Stimulated activated naive CD8-positive, alpha-beta T cell treated with anti-CD3 and anti-CD28 coated beads, Interleukin-15, amount 100 ng/mL, for 72 hours (primary cell): ENCODE data around the gene LSMEM2.

Experiments used
- ATAC-seq: fragments of 150-1000 bp; cut with Tn5 transposase; 2 replicates; pipeline ENCODE4 v1.10.0; 2021; ENCODE audit warnings: mild to moderate bottlenecking, moderate library complexity
- DNase-seq, 2 donors: peaks; one replicate each; pipeline ENCODE4 v3.0.0; 2021 to 2022
- H3K27ac Mint-ChIP-seq, 2 donors: one replicate each; pipeline ENCODE4 v1.8.0; 2022; ENCODE audit warnings: mild to moderate bottlenecking in 2 of 2, mixed read lengths in 2 of 2, moderate library complexity in 2 of 2
- H3K27me3 Mint-ChIP-seq: one replicate; pipeline ENCODE4 v1.8.0; 2022; ENCODE audit warnings: mixed read lengths
- H3K4me1 Mint-ChIP-seq: one replicate; pipeline ENCODE4 v1.8.0; 2022; ENCODE audit warnings: mild to moderate bottlenecking, mixed read lengths
- H3K4me3 Mint-ChIP-seq, 2 donors: one replicate each; pipeline ENCODE4 v1.8.0; 2022; ENCODE audit warnings: mild to moderate bottlenecking in 2 of 2, mixed read lengths in 2 of 2, moderate library complexity in 1 of 2
- H3K9me3 Mint-ChIP-seq, 2 donors: one replicate each; pipeline ENCODE4 v1.8.0; 2022; ENCODE audit warnings: mixed read lengths in 2 of 2

Gene LSMEM2

DNA sequence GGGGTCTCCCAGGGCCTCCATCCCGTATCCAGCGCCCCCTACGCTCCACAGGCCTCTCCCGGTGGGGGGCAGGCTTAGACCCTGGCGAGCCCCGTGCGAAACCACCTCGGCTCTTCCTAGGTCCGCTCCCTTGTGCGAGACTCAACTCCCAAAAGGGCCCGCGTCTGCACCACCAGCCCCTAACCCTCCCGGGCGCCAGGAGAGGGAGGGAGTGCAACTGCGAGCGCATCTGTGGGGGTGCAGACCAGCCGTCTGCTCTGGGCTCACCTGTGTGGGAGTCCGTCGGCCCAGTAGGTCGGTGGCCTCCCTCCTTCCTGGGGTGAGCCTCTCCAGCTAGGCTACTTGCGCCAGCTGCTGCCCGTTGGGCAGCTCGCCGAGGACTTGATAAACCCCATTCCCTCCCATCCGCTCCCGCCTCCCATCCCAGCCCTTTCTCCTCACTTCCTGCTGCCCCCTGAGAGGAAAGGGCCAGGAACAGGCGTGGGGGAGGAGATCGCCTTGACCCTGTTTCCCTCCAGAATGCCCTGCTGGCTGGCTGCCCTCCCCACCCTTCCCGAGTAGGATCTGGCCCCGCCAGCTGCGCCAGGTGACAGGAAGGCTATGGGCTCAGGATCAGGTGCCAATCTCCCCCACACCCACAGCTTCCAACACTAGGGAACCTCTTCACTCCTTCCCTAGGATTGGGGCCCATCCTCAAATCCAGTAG is 43.7 kb downstream of the LSMEM2 start, which contains the start of gene HYAL2:
Gene HYAL2 (minus strand): TSS at position 360 of the 706 bp plus-strand sequence. CDS start 2,256 bp downstream, outside the sequence.
- Mint-ChIP-seq H3K27ac (peak within 1 kb of the TSS; percentile 99 to 100), H3K4me3 (peak within 1 kb of the TSS; percentile 83 to 85), H3K4me1 (peaks cover 78% of the 10 kb centered on the region), H3K27me3 (no peaks in the 10 kb centered on the region), H3K9me3 (no peaks in the 10 kb centered on the region)
- ATAC-seq = no peak
- DNase-seq = no peak

DNA sequence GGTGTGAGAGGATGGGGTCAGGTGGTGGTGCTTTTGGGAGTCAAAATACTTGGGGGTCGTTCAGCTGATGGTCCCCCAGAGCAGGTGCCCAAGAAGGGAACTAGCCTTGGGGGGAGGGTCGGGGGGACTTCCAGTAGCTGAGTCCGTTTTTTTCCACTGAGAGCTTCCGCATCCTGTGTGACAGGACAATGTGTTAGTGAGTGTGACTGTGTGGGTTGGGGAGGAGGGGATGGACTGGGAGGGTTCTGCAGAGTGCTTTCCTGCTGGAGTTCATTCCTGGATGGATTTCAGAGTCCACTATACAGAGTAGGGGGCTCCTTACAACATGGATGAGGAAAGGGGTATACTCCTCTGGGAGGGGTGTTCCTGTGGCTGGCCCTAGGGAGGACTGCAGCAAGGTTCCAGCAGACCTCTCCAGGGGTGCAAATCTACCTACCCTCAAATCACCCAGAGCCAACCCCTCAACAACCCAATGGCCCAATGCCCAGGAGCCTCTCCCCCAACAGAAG is 44.3 kb downstream of the LSMEM2 start:
- Mint-ChIP-seq H3K9me3 (no peaks in the 10 kb centered on the region), H3K27ac (peak overlapping the region in 1 of 2 donors; percentile 52), H3K4me1 (peaks cover 75% of the 10 kb centered on the region), H3K4me3 (no peak overlapping the region), H3K27me3 (no peaks in the 10 kb centered on the region)
- ATAC-seq (no peak), DNase-seq (no peak)

DNA sequence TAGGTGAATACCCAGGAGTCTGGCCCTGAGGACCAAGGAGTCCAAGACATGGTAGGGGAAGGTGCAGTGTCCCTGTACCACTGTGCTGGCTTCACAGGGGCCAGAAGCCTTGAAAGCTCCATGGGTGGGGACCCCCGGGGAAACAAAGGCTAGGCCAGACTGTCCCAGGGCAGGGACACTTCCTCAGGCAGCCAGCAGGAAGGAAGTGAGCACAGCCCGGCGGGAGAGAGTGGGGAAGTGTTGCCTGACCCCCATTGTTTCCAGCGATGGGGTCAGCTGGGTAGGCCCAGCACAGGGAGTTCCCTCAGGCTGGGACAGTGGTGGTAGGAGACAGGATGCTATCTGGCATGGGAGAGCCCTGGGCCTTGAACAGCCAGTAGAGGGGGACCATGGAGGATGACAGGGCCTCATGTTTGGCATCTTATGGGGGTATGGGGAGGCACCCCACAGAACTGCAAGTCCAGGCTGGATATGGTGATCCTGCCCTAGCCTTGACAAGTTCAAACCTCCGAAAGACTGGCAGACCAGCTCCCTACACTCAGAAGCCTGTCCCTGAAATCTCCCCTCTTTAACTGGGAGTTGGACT is 44.8 kb downstream of the LSMEM2 start:
- no peak overlapping the region for H3K4me3 Mint-ChIP-seq
- H3K9me3 Mint-ChIP-seq = no peaks in the 10 kb centered on the region
- ATAC-seq (no peak), DNase-seq (no peak)
- H3K27me3 Mint-ChIP-seq = no peaks in the 10 kb centered on the region
- H3K4me1 Mint-ChIP-seq = peaks cover 70% of the 10 kb centered on the region
- H3K27ac Mint-ChIP-seq = peak overlapping the region in 1 of 2 donors; percentile 52

DNA sequence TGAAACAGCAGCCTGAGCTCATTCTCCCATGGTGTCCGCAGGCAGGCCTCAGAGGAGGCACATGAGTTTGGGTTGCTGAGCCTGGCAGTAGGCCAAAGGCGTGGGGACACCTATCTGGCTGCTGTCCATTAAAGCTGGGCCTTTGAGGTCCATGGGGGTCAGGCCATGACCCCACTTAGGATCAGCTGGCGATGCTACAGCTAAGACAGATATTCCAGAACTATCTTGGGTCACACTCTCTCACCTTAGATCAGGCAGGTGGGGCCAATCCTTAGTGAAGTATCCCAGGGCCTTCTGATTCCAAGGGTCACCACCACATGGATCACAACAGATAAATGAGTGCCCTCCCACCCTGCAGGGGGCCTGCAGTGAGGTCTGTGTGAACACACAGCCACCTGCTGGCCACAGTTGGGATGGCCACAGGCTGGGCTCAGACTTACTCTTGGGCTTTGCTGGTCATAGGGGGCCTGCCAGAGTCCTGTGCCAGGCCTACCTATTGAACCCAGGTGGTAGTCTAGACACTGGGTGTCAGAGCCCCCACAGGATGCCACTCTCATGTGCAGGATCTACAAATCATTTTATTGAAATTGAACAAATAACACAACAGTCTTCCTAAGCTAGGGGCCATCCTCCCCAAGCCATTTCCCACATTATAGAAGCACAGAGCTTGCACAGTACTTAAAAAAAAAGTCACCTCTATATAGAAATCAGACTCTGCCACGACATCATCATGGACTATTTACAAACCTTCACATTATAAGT is 45.6 kb downstream of the LSMEM2 start:
- H3K27ac Mint-ChIP-seq = no peak overlapping the region
- H3K27me3 Mint-ChIP-seq = no peaks in the 10 kb centered on the region
- DNase-seq (peak; percentile 68 to 71), ATAC-seq (peak; percentile 48)
- H3K4me1 Mint-ChIP-seq = peaks cover 65% of the 10 kb centered on the region
- H3K4me3 Mint-ChIP-seq = no peak overlapping the region
- H3K9me3 Mint-ChIP-seq = no peaks in the 10 kb centered on the region

DNA sequence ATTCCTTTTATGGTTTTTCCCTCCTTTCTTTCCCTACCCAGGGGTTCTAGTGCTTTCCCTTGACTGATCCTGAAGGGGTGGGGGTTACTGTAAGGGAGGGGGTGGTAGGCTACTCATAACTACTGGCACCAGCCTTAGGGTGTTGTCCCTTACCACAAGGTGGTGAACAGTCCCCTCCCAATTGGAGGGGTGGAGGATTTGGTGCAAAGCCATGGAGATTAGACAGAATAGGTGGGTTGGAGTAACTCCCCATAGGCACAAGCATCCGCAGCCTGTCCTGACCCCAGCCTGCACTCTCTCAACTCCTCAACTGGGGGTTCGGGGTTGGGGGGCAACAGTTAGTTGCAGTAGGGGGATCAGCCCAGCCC is 46.2 kb downstream of the LSMEM2 start:
- DNase-seq (no peak), ATAC-seq (no peak)
- Mint-ChIP-seq H3K4me1 (peaks cover 65% of the 10 kb centered on the region), H3K4me3 (no peak overlapping the region), H3K9me3 (no peaks in the 10 kb centered on the region), H3K27me3 (no peaks in the 10 kb centered on the region), H3K27ac (peak overlapping the region in 1 of 2 donors; percentile 3)

DNA sequence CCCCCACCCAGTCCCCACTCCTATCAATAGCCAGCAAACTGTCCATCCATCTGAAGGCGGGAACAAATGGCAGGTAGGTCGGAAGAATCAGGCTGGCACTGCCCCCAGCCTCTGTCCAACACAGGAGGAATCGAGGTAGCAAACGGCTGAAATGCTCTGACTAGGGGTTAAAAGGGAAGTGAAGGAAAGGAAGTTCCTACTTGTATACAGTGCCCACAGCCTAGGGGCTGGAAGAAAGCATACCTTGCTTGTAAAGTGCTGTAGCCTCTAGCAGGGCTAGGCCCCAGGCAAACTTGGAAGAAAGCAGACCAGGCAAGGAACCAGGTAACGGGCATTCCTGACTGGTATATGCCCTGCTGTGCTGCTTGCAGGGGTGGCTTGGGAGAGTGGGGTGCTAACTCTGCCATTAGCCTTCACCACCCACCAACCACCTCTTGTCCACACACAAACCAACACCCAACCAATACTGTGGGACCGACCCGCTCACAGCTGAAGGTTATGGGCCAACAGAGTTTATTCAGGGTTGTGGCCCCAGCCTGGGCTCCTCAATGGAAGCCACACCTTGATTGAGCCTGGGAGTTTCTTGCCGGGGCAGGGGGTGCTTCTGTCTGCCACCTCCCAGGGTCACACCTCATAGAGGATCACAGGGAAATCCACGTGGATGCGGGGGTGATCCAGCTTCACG is 46.8 kb downstream of the LSMEM2 start:
- no peak overlapping the region for H3K4me3 Mint-ChIP-seq

DNA sequence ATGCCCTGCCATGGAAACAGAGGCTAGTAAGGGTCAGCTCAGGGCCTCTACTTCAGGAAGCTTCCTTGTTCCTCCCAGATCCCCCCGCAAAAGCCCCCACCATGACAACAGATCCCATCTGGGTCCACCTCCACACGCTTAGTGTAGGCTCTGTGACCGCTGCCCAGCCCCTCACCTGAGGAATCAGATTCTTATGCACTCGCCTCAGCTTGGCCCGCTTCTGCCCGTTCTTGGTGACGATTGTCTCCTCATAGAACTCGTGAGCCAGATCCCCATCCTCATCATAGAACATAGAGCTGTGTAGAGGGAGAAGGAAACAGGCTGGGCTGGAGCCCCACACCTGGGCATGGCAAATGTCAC is 47.3 kb downstream of the LSMEM2 start:
- DNase-seq = no peak
- Mint-ChIP-seq H3K9me3 (no peaks in the 10 kb centered on the region), H3K4me1 (peaks cover 63% of the 10 kb centered on the region), H3K4me3 (no peak overlapping the region), H3K27ac (no peak overlapping the region), H3K27me3 (no peaks in the 10 kb centered on the region)
- ATAC-seq = no peak

More for the DNA sequence above, 46.8 kb downstream of the LSMEM2 start:
- Mint-ChIP-seq H3K9me3 (no peaks in the 10 kb centered on the region), H3K27ac (peak overlapping the region in 1 of 2 donors; percentile 3), H3K27me3 (no peaks in the 10 kb centered on the region), H3K4me1 (peaks cover 64% of the 10 kb centered on the region)
- DNase-seq = no peak
- no peak for ATAC-seq

DNA sequence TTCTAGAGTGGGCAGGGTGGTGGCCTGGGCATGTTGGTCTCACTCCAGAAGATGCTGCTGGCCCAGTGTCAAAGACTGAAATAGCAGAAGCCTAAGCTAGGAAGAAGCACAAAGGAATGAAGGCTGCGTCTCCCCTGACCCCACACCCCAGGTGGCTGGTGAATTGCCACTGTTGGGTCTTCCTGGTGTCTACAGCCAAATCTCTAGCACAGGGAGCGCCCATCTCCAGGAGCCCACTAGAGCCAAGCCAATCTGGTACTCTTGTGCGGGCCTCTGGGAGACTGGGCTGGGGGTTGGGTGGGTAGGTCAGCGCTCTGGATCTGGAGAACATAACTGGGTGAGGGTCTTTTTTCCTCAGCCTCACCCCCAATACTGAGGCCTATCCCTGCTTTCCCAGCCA is 48.2 kb downstream of the LSMEM2 start:
- Mint-ChIP-seq H3K9me3 (no peaks in the 10 kb centered on the region), H3K27ac (peak overlapping the region; percentile 76 to 95), H3K4me1 (peaks cover 60% of the 10 kb centered on the region), H3K4me3 (peak overlapping the region; percentile 87), H3K27me3 (no peaks in the 10 kb centered on the region)
- ATAC-seq = no peak
- no peak for DNase-seq

DNA sequence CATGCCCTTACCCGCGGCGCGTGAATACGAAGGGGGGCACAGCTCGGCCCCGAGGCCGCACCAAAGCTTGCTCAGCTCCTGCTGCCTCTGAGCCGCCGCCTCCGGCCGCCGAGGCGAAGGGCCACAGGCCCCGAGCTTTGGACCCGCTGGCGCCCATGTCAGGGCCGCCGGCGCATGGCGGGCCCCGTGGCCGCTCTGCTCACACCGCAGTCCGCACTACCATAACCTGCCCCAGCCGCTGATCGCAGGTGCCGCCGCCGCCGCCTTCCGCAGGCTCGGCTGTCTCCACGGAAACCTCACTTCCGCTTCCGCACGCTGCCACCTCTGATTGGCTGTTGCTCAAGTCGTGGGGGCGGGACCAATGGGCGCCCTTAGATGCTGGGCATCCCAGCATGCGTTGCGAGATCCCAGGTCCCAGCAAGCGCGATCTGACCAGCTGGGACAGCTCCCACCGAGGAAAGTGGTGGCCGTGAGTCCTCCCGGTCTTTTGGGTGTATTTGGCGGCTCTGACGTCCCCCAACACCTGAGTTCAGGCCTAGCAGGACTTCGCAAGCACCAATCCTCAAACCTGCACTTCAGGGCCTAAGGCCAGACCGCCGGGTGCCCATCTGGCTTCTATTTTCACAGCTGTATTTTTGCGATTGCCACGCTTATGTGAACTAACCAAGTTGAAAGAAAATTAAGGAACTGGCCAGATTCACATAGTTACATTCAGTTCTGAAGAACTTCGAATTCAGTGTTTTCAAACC is 49.2 kb downstream of the LSMEM2 start, which contains the start of gene TUSC2:
Gene TUSC2 (minus strand): TSS at position 281 of the 749 bp plus-strand sequence. CDS start 124 bp downstream, at position 157.
- peak within 1 kb of the TSS; percentile 87 for H3K4me3 Mint-ChIP-seq
- H3K27me3 Mint-ChIP-seq = no peaks in the 10 kb centered on the region
- H3K4me1 Mint-ChIP-seq = peaks cover 50% of the 10 kb centered on the region
- ATAC-seq (peak; percentile 93), DNase-seq (peak; percentile 89 to 95)
- H3K27ac Mint-ChIP-seq = peak within 1 kb of the TSS; percentile 79 to 95
- no peaks in the 10 kb centered on the region for H3K9me3 Mint-ChIP-seq

DNA sequence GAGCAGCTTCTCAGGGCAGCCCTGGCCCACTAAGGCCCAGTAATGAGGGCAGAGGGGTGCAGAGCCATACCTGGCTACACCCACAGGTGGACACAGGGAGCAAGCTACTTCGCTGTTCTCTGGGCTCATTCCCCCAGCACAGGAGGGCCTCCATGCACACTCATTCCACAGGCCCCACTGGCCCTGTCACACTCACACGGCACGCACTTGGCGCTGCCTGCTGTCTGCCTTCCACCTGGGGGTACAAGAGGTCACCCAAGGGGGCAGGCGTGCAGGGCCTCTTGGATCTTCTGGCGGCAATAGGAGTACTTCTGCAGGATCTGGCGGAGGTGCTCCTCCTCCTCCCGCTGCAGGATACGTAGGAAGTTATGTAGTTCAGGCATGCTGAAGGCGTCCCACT is 51.4 kb downstream of the LSMEM2 start:
- H3K9me3 Mint-ChIP-seq = no peaks in the 10 kb centered on the region
- no peak overlapping the region for H3K27ac Mint-ChIP-seq
- no peaks in the 10 kb centered on the region for H3K27me3 Mint-ChIP-seq
- H3K4me3 Mint-ChIP-seq = no peak overlapping the region
- H3K4me1 Mint-ChIP-seq = peaks cover 50% of the 10 kb centered on the region
- ATAC-seq (no peak), DNase-seq (no peak)

DNA sequence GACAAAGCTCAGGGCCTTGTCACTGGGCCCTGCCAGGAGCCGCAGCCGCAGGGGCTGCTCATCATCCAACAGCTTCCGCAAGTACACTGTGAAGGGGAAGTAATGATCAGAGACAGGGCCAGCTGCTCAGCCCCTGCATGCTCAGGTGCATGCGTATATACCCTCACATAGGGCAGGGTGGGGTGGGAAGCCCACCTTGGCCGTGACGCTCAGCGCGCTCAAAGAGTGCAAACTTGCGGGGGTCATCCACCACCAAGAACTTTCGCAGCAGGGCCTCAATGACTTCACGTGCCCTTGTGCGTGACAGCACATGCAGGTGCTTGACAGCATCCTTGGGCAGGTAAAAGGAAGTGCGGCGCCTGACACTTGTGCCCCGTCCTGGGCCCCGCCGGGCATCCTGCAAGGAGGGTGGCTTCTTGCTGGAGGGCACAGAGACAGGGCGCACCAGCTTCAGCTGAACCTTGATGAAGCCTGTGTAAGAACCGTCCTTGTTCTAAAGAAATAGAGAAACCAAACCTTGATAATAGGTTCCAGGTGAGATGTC is 52.5 kb downstream of the LSMEM2 start:
- peaks cover 57% of the 10 kb centered on the region for H3K4me1 Mint-ChIP-seq
- no peak for ATAC-seq
- no peak for DNase-seq
- no peak overlapping the region for H3K27ac Mint-ChIP-seq
- H3K4me3 Mint-ChIP-seq = no peak overlapping the region
- H3K27me3 Mint-ChIP-seq = no peaks in the 10 kb centered on the region
- H3K9me3 Mint-ChIP-seq = no peaks in the 10 kb centered on the region

DNA sequence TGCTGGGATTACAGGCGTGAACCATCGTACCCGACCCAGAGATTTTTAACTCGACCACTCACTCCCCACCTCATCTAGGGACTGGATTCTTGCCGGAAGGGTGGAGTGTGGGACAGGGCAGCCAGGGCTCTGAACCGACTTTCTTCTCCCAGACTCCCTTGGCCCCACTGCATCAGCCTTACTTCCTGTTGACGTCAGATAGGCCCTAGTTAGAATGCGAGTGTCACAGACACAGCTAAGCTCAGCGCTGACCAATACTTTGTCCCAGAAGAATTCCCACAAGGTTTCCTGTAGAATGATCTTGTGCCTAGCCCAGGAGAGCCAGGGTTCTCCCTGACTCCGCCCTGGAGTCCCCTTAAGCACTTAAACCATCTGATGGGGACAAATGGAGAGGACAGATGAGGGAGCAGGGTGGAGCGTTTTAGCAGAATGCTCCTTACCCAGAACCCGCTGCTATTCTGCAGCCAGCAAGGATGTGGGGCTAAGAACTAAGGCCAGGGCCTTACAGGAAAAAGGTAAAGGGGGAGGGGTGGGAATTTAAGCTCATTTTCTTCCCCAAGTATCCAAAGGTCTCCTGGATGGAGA is 54.9 kb downstream of the LSMEM2 start:
- H3K27me3 Mint-ChIP-seq = no peaks in the 10 kb centered on the region
- DNase-seq (no peak), ATAC-seq (no peak)
- no peaks in the 10 kb centered on the region for H3K9me3 Mint-ChIP-seq
- H3K4me3 Mint-ChIP-seq = peak overlapping the region; percentile 65 to 76
- H3K4me1 Mint-ChIP-seq = peaks cover 61% of the 10 kb centered on the region
- peak overlapping the region; percentile 77 to 85 for H3K27ac Mint-ChIP-seq

DNA sequence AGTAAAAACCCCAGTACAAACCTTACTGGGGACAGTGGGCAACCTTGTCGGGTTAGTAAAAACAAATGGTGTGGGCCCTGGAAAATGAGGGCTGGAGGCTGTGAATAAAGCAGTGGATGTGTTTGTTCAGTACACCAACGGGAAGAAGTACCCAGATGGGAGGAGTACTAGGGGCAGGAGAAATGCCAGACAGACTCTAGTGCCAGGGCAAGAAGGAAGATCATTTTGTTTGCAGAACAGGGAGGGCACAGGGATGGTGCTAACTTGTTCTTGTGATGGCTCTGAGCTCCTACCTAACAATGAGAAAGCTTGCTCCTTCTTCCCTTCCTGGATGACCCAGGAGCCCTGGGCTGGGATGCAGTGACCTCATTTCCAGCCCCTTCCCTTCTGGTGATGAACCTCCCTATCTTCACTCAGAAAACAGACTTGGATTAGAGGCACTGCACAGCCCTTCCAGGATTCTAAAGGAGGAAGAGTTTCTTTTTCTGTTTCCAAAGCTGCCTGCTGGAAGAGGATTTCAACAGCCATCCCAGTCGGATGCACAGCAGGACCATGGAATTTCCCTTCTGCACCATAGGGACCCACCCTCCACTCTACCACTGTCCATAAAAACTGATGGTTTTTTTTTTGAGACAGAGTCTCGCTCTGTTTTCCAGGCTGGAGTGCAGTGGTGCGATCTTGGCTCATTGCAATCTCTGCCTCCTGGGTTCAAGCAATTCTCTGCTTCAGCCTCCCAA is 55.6 kb downstream of the LSMEM2 start:
- no peak for ATAC-seq
- no peak for DNase-seq
- Mint-ChIP-seq H3K27me3 (no peaks in the 10 kb centered on the region), H3K9me3 (no peaks in the 10 kb centered on the region), H3K4me1 (peaks cover 64% of the 10 kb centered on the region), H3K27ac (peak overlapping the region; percentile 61 to 65), H3K4me3 (peak overlapping the region; percentile 65 to 76)
